ENCODE measurements around the gene ACAN. TPM values are rescaled to one million over a fixed set of nuclear protein-coding genes. Genes with fewer than 3 reads are reported as not detected.
A peak's percentile ranks its signal among the peaks of the same experiment; 100 is the strongest.

ACAN gene
- total and polyA plus RNA-seq, 9 of the 15 experiments (the other 6 are each of a cell fraction or from before 2014, with no cell fraction given), result not detected

- TF ChIP-seq ZNF253 (CRISPR knock-in tag; conservative IDR thresholded peaks at IDR 0.05), result no peak
- TF ChIP-seq ZNF274 (IDR thresholded peaks at IDR 0.05; ENCODE audit: borderline replicate concordance, low read depth, low read length), result no peak
- no peak for TF ChIP-seq TGIF2 (CRISPR knock-in tag; IDR thresholded peaks at IDR 0.05)
- 0 out of 2 replicates have a peak, but pooled peaks have one; percentile 4 for TF ChIP-seq CREB1 (IDR thresholded peaks at IDR 0.05)
- no peak for TF ChIP-seq CREB1 (CRISPR knock-in tag; IDR thresholded peaks at IDR 0.05)
- TF ChIP-seq POLR2AphosphoS5 (IDR thresholded peaks at IDR 0.05; ENCODE audit: control insufficient read depth, insufficient read depth, low read depth, low read length), result no peak
- no peak for TF ChIP-seq ASH1L (IDR thresholded peaks at IDR 0.05; ENCODE audit: borderline replicate concordance, low read depth, partially characterized antibody)
- TF ChIP-seq ZNF740 (CRISPR knock-in tag; IDR thresholded peaks at IDR 0.05), result no peak
- TF ChIP-seq ZNF740 (tag; IDR thresholded peaks at IDR 0.05), result no peak
- TF ChIP-seq ZNF766 (CRISPR knock-in tag; conservative IDR thresholded peaks at IDR 0.05), result no peak
- TF ChIP-seq IRF9 (tag; IDR thresholded peaks at IDR 0.05), result no peak
- no peak for TF ChIP-seq UBTF (IDR thresholded peaks at IDR 0.05; ENCODE audit: borderline replicate concordance in 1 of 2, low read depth in 2 of 2, low read length in 2 of 2)
- TF ChIP-seq, protein P1, sequence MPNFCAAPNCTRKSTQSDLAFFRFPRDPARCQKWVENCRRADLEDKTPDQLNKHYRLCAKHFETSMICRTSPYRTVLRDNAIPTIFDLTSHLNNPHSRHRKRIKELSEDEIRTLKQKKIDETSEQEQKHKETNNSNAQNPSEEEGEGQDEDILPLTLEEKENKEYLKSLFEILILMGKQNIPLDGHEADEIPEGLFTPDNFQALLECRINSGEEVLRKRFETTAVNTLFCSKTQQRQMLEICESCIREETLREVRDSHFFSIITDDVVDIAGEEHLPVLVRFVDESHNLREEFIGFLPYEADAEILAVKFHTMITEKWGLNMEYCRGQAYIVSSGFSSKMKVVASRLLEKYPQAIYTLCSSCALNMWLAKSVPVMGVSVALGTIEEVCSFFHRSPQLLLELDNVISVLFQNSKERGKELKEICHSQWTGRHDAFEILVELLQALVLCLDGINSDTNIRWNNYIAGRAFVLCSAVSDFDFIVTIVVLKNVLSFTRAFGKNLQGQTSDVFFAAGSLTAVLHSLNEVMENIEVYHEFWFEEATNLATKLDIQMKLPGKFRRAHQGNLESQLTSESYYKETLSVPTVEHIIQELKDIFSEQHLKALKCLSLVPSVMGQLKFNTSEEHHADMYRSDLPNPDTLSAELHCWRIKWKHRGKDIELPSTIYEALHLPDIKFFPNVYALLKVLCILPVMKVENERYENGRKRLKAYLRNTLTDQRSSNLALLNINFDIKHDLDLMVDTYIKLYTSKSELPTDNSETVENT (CRISPR knock-in tag; IDR thresholded peaks at IDR 0.05), result no peak
- peak; percentile 72 for TF ChIP-seq SP1 (CRISPR knock-in tag; IDR thresholded peaks at IDR 0.05)
- TF ChIP-seq BDP1 (IDR thresholded peaks at IDR 0.05; ENCODE audit: insufficient read depth, insufficient read length), result no peak
- TF ChIP-seq EGR1 (conservative IDR thresholded peaks at IDR 0.05), result no peak
- peak; percentile 62 for TF ChIP-seq RBM39 (optimal IDR thresholded peaks at IDR 0.05; ENCODE audit: low read depth, low read length)
- TF ChIP-seq STAG1 (CRISPR knock-in tag; IDR thresholded peaks at IDR 0.05; ENCODE audit: borderline replicate concordance), result no peak
- TF ChIP-seq NCOA1 (IDR thresholded peaks at IDR 0.05; ENCODE audit: low read depth), result no peak
- TF ChIP-seq, protein P2, sequence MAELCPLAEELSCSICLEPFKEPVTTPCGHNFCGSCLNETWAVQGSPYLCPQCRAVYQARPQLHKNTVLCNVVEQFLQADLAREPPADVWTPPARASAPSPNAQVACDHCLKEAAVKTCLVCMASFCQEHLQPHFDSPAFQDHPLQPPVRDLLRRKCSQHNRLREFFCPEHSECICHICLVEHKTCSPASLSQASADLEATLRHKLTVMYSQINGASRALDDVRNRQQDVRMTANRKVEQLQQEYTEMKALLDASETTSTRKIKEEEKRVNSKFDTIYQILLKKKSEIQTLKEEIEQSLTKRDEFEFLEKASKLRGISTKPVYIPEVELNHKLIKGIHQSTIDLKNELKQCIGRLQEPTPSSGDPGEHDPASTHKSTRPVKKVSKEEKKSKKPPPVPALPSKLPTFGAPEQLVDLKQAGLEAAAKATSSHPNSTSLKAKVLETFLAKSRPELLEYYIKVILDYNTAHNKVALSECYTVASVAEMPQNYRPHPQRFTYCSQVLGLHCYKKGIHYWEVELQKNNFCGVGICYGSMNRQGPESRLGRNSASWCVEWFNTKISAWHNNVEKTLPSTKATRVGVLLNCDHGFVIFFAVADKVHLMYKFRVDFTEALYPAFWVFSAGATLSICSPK (IDR thresholded peaks at IDR 0.05; ENCODE audit: borderline replicate concordance), result no peak
These were observed 94.4 kb downstream of the ACAN start (continued) for GRCh38 chr15:88897456-88898194.

All from K562 (cell line).